ENCODE results near the gene AKR7A2. TPM values are rescaled to one million over a fixed set of nuclear protein-coding genes. Genes with fewer than 3 reads are reported as not detected.

The AKR7A2 gene
- total RNA-seq, 4 donors from 2014 or later = 25.6 to 100 (median 76.4) TPM

DNA sequence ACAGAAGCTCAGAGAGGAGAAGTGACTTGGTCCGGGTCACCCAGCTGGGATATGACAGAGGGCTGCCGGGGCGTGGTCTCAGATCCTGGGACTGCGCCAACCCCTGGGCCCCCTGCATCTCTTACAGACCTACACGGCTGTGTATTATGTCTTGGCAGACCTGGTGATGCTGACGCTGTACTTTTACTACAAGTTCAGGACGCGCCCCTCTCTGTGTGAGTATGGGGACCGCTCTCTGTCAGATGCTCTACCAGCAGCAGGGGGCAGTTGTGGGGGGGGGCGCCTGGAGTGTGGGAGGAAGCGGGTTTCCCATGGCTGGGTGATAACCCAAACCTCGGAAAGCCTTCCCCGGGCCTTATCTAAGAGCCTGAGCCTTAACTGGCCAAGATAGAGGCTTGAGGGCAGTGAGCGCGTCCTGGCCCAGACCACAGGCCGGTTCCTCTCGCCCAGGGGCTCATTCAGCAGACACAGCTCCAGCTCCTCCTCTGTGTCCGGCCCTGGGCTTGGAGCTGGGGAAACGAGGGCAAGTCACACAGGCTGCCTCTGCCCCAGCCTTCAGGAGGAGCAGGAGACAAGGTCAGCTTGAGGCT, 13.5 kb upstream of the AKR7A2 start:
- TF ChIP-seq, protein P1, sequence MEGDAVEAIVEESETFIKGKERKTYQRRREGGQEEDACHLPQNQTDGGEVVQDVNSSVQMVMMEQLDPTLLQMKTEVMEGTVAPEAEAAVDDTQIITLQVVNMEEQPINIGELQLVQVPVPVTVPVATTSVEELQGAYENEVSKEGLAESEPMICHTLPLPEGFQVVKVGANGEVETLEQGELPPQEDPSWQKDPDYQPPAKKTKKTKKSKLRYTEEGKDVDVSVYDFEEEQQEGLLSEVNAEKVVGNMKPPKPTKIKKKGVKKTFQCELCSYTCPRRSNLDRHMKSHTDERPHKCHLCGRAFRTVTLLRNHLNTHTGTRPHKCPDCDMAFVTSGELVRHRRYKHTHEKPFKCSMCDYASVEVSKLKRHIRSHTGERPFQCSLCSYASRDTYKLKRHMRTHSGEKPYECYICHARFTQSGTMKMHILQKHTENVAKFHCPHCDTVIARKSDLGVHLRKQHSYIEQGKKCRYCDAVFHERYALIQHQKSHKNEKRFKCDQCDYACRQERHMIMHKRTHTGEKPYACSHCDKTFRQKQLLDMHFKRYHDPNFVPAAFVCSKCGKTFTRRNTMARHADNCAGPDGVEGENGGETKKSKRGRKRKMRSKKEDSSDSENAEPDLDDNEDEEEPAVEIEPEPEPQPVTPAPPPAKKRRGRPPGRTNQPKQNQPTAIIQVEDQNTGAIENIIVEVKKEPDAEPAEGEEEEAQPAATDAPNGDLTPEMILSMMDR (IDR thresholded peaks at IDR 0.05; ENCODE audit: low read depth) = no peak

GRCh38 chr1:19324665-19324990, 12.7 kb upstream of the AKR7A2 start:
- TF ChIP-seq, protein P1 (IDR thresholded peaks at IDR 0.05; ENCODE audit: low read depth) = no peak

GRCh38 chr1:19323987-19324664, 12.2 kb upstream of the AKR7A2 start:
- TF ChIP-seq, protein P1 (IDR thresholded peaks at IDR 0.05; ENCODE audit: low read depth) = no peak

DNA sequence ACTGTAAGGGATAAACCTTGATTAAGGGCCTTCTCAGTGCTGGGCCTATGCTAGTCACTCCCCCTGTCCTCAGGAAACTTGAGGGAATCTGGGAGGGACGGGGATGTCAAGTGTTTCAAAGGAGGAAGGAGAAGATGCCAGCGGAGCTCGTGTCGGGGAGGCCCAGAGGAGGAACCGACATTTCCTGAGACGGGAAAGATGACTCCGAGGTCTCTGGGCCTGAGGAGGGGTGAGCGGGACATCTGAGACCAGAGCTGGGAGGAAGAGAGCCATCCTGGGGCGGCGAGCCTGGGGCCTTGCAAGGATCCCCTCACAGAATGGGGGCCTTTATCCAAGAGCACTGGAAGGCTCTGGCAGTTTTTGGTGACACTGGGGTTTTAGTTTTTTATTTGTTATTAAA, 10.5 kb upstream of the AKR7A2 start:
- TF ChIP-seq, protein P1 (IDR thresholded peaks at IDR 0.05; ENCODE audit: low read depth) = no peak

DNA sequence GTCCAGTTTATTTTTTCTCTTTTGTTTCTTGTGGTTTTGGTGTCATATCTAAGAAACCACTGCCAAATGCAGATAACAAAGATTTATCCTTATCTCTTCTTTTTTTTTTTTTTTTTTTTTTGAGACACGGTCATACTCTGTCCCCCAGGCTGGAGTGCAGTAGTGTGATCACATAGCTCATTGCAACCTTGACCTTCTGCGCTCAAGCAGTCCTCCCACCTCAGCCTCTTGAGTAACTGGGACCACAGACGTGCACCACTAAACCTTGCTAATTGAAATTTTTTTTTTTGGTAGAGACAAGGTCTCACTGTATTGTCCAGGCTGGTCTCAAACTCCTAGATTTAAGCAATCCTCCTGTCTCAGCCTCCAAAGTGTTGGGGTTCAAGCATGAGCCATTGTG, 9.1 kb upstream of the AKR7A2 start:
- TF ChIP-seq, protein P1 (IDR thresholded peaks at IDR 0.05; ENCODE audit: low read depth) = no peak

- TF ChIP-seq, protein P1 (IDR thresholded peaks at IDR 0.05; ENCODE audit: low read depth) = no peak
Measured at GRCh38 chr1:19319196-19319595, 7.3 kb upstream of the AKR7A2 start.

DNA sequence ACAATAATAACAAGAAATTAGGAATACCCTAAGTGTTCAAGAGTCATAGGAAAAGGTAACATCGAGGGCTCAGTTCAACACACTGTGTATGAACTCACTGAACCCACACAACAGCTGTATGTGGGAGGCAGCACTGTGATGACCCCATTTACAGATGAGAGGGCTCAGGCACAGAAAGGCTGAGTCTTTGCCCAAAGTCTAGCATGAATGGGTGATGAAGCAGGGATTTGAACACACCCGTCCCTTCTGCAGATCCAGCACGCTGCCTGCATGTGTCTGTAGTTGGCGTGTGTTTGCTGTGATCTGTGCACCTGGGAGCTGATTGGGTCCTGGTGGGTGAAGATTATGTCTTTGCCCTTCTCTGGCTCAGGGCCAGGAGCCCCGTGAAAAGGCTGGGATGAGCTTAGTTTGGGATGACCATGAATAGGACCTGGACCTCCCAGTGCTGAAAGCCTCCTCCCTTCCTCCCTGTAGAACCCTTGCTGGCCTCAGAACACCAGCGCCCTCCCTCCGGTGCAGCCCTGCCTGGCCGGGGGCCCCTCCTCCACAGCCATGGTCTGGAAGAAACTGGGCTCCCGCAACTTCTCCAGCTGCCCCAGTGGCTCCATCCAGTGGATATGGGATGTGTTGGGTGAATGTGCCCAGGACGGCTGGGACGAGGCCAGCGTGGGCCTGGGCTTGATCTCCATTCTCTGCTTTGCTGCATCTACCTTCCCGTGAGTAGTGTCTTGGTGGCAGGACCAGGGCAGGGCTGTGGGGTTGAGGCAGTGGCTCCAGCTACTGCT, 5.4 kb upstream of the AKR7A2 start:
- TF ChIP-seq, protein P1 (IDR thresholded peaks at IDR 0.05; ENCODE audit: low read depth) = no peak
